ENCODE data around the gene THAP12.
A peak's percentile ranks its signal among the peaks of the same experiment; 100 is the strongest.

The THAP12 gene

DNA sequence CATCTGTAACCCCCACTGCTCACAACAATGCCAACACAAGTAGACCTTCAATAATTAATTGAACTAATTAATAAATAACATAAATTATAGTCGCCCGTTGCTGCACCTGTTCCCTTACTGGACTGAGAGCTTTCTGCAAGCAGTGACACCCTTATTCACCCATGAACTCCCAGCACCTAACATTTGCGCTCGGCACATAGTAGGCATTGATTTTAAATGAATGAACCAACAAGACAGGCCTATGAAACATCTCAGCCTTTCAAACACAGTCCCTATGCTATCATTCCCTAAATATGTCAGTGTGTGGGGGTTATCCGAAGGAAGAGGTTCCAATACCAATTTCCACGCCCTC is 1.1 kb downstream of the THAP12 start:
- FAIRE-seq (no peak), DNase-seq (ENCODE audit: low spot score) (no peak)

DNA sequence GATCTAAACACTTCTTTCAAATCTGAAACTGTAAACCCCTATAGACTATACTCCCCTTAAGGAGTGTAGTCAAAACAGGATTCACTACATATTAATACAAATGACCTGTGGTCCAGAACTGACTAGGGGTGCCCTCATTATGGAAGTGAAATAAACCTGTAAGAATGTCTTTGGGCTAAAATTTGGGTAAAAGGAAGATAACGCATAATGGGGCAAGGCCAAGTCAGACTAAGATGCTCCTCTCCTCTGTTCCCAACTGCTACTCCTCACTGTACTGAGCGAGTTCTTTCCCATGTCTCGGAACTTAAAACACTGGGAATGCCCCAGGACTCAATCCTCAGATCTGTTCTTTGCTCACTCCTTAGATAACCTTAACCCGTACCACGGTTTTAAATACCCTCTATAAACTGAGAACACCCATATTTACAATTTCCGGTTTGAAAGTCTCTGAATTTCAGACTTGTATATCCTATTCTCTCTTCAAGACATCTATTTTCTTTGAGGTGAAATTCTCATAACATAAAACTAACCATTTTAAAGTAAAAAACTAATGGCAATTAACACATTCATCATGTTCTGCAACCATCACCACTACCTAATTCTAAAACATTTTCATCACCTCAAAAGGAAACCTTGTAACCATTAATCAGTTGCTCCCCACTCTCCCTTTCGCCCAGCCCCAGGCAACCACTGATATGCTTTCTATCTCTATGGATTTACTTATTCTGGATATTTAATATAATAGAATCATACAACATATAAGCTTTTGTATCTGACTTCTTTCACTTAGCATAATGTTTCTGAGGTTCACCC is 4.0 kb downstream of the THAP12 start:
- DNase-seq (ENCODE audit: low spot score) (no peak), FAIRE-seq (no peak)

DNA sequence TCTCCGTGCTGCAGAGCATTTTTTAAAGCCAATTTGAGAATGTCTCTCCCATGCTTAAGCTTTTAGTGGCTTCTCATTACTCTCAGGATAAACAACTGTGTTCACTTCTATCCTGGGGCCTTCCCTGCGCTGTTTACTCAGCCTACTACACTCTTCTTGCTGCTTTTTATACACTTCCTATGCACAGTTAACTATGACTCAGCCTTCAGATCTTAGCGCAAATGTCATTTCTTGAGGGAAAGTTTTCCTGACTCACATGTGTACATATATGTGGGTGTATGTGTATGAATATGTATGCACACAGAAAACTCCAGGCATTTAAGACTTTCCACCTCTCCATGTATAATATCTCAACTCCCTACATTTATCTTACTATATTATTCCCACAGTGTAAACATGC is 9.8 kb downstream of the THAP12 start:
- no peak for FAIRE-seq
- DNase-seq (ENCODE audit: low spot score) = peak; percentile 45

DNA sequence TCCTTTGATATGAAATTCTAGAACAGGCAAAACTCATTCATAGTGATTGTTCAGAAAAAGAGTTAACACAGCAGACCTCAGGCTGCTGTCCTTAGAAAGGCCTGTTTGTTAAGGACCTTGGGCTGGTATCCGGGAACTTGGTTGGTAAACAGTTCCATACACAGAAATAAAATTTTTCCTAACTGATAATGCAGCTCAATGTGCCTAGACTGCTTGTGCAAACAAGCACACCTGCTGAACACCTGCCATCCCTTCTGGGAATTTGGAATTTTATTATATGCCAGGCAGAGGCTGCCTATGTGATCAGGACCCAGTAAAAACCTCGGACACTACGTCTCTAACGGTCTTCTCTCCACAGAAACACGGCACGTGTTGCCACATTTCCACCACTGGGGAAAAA is 11.5 kb downstream of the THAP12 start:
- no peak for DNase-seq (ENCODE audit: low spot score)
- FAIRE-seq = no peak

DNA sequence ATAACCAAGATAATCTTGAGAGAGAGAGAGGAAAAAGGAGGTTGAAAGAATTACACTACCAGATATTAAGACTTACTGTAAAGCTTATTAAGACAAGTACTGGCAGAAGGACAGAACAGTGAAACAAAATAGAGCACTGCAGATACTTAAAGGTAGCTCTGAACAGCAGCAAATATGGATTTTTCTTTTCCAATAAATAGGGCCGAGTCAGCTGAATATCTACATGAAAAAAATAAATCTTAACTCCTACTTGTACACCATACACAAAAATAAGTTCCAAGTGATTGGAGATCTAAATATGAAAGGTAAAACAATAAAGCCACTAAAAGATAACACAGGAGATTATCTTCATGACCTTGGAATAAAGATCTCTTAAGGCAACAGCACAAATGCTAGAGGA is 12.4 kb downstream of the THAP12 start:
- DNase-seq (ENCODE audit: low spot score) (no peak), FAIRE-seq (no peak)

DNA sequence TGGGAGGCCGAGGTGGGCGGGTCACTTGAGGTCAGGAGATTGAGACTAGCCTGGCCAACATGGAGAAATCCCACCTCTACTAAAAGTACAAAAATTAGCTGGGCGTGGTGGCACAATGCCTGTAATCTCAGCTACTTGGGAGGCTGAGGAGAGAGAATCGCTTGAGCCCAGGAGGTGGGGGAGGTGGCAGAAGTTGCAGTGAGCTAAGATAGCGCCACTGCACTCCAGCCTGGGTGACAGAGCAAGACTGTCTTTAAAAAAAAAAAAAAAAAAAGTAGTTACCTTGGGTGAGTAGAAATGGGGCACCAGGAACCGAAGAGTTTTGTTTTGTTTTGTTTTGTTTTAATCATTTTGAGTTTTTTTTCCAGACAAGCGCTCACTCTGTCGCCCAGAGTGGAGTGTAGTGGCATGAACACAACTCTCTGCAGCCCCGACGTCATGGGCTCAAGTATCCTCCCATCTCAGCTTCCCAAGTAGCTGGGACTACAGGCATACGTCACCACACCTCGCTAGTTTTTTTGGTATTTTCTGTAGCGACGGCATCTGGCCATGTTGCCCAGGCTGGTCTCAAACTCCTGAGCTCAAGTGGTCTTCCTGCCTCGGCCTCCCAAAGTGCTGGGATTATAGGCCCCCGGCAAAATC is 15.8 kb downstream of the THAP12 start:
- FAIRE-seq (no peak), DNase-seq (ENCODE audit: low spot score) (no peak)

DNA sequence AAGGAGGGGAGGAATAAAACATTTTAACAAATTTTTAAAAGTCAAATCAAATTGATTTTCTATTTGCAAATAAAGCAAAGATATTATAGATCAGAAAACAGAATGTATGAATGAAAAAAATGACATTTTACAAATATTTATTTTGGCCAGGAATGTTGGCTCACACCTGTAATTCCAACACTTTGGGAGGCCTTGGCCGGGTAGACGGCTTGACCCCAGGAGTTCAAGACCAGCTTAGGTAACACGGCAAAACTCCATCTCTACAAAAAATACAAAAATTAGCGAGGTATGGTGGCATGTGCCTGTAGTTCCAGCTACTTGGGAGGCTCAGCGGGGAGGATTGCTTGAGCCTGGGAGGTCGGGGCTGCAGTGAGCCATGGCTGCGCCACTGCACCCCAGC is 18.2 kb downstream of the THAP12 start:
- DNase-seq (ENCODE audit: low spot score) (no peak), FAIRE-seq (no peak)

DNA sequence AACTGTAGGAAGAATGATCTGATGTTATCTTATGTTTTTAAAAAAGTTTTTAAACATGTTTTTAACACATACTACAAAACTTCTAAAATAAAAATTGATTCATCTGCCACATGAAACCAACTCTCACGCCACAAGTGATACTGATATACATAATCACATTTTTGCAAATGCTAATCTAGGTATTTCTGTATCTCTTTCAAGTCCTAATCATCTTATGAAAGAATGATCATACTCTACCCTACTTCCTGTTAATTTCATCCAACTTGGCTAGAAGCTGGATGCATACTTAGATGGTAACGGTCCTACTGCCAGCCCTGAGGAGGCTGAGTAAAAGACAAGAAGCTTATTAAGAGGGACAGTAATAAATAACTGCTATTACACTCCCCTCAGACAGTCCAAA is 19.2 kb downstream of the THAP12 start:
- DNase-seq (ENCODE audit: low spot score) (no peak), FAIRE-seq (no peak)

DNA sequence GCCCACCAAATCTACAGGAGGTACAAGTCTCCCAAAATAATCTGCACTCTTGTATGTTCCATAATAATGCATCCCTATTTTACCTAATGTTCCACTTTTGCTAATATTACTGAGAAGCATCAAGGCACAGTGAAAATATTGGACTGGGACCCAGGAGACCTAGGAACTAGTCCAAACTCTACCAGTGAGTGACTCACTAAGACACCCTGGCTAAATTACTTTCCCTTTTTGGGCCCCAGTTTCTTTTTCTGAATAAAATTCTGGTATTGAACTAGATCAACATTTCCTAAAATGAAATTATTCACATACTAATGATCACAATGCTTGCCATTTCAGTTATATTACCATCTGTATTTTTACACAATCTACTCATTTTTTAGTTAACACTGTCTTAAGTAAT is 19.6 kb downstream of the THAP12 start:
- FAIRE-seq = no peak
- no peak for DNase-seq (ENCODE audit: low spot score)

DNA sequence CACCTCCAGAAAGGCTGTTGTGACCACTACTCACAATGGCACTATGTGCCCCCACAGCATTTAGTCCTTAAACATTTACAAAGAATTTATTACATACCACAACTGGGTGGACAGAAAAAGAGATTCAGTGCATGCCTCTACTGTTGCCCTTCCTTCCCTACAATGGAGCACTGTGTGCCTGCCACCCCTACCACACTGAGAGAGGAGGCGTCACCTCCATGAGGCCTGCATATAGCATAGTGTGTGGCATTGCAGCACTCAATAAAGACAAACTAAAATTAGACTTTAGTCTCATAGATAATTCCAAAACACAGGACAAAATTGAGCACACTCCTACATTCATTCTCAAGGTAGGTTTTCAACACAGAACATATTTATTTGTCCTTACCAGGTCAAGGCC is 25.8 kb downstream of the THAP12 start:
- DNase-seq (ENCODE audit: low spot score) (no peak), FAIRE-seq (no peak)

DNA sequence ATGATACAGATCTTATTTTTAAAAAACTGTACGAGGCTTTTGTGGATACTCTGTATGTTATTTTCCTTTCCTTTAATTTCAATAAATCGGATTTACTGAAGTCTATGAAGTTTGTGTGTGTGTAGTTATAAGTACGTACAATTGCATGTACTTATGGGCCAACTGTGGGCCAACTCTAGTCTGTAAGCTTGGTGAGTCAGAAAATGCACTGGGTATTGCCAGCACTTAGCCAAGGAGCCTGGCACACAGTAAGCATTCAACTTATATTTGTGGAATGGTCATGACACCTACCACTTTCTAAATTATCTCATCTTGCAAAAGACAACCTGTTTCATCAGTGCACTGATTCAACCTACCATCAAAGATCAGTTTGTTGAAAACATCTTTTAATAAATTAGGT is 32.6 kb downstream of the THAP12 start:
- DNase-seq (ENCODE audit: low spot score) (no peak), FAIRE-seq (no peak)

DNA sequence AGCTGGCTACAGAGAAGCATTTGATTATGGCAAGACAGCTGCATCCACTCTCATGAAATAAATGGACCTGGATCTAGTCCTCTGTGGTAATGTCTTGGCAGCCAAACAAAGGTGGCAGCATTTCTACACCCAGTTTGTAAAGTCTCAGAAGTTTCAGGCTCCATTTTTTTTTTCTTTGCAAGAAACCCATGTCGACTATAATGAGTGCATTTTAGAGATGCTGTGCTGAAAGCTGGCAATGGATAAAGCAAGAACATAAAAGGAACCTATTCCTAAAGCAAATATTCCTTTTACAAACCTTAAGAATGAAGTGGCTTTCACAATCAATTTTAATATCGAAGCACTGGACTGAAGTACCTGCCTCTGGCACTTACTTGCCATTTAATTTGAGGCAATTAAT is 33.5 kb downstream of the THAP12 start:
- DNase-seq (ENCODE audit: low spot score) (no peak), FAIRE-seq (no peak)

DNA sequence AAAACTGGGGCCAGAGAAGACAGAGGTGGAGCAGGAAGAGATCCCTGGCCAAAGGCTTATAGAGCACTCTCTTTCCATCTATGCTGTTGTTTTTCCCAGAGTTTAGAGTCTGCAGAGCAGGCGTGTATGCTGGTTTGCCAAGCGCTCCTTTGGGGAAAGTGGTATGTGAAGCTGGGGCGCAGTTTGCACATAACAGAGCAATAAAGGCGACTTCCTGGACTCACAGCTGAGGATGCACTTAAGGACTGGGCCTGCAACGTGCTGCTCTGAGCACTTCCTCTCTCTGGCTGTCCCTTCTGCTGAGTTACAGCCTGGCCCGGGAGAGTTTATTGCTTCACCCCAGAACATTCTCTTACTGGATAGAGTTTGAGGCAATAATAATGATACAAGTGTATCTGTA is 41.7 kb downstream of the THAP12 start:
- DNase-seq (ENCODE audit: low spot score) (no peak), FAIRE-seq (no peak)

DNA sequence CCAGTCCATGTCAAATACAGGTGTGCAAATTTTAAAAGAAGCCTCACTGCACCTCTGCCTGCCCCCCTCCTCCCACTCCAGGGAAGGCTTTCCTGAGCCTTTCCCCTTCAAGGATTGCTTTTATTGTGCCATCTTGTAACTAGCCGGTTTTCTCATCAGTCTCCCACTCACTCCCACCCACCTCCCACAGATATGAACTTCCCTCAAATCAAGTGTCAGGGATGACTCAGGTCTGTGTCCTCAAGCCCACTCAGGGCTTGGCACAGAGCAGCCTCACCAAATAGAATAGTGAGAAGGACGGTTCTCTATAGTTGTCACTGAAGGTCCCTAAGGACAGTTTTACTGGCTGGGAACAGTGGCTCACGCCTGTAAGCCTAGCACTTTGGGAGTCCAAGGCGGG is 43.0 kb downstream of the THAP12 start:
- DNase-seq (ENCODE audit: low spot score) = no peak
- FAIRE-seq = no peak

DNA sequence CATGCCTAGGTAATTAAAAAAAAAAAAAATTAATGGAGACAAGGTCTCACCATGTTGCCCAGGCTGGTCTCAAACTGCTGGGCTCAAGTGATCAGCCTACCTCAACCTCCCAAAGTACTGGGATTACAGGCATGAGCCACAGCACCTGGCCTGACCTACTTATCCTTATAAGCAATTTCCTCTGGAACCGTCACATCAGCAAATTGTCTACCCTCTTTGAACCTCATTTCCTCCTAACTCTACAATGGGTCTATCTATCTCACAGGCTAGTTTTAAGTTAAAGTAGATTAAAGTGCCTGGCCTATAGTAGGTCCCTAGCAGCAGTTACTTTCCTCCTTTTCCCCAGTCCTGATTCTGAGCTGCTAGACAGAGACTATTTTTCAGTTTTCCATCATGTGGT is 43.5 kb downstream of the THAP12 start:
- FAIRE-seq = no peak
- DNase-seq (ENCODE audit: low spot score) = no peak

DNA sequence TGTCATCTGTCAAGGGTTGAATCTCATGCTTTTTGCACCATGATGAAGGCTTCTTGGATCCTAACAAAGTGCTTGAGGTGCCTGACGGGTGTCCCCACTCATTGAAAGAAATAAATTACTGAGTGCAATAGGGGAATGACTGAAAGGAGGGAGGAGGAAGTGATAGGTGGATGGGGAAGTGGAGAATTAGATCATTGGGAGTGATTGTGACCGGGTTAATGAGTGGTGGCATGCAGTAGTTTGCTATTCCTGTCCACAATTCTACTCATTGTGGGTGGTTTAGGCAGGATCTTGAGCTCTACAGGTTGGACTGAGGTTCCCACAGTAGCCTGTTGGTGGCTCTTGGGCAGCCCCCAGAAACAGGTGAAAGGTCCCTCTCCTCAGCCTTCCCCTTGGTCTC is 44.3 kb downstream of the THAP12 start:
- FAIRE-seq (no peak), DNase-seq (ENCODE audit: low spot score) (no peak)

DNA sequence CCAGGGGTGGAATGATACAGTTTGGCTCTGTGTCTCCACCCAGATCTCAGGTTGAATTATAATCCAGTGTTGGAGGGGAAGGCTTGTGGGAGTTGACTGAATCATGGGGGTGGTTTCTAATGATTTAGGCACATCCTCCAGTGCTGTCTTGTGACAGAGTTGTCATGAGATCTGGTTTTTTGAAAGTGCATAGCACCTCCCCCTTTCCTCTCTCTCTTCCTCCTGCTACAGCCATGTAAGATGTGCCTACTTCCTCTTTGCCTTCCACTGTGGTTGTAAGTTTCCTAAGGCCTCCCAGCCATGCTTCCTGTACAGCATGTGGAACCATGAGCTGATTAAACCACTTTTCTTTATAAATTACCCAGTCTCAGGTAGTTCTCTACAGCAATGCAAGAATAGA is 45.1 kb downstream of the THAP12 start:
- no peak for FAIRE-seq
- no peak for DNase-seq (ENCODE audit: low spot score)

DNA sequence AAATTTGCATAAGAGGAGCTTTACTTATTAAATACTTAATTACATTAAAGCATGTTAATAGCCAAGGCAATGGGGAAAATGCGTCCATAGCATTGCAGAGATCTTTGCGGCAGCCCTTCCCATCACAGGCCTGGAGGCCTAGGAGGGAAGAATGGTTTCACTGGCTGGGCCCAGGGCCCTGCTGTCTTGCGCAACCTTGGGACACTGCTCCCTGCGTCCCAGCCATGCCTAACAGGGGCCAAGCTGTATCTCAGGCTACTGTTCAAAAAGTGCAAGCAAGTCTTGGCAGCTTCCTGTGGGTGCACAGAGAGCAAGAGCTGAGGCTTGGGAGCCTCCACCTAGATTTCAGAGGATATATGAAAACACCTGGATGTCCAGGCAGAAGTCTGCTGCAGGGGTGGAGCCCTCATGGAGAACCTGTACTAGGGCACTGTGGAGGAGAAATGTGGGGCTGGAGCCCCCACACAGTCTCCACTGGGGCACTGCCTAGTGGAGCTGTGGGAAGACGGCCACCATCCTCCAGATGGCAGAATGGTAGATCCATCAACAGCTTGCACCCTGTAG is 46.0 kb downstream of the THAP12 start:
- FAIRE-seq (no peak), DNase-seq (ENCODE audit: low spot score) (no peak)

DNA sequence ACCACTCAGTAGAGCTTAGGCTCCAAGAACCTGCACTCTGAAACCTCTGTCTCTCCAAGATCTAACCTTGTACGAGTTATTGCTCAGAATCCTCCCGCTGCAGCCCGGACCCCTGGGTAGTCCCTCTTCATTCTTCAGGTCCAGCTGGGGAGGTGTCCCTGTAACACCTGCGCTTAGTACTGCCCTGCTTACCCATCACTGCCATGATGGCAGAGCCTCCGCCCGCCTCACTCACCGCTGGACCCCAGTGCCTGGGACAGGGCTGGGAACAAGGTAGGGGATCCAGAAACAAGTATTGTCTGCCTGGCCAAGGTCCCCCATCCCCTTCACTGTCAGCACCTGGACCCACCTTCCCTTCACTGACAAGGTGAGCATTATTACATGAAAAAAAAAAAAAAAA is 50.3 kb downstream of the THAP12 start:
- FAIRE-seq (no peak), DNase-seq (ENCODE audit: low spot score) (no peak)

DNA sequence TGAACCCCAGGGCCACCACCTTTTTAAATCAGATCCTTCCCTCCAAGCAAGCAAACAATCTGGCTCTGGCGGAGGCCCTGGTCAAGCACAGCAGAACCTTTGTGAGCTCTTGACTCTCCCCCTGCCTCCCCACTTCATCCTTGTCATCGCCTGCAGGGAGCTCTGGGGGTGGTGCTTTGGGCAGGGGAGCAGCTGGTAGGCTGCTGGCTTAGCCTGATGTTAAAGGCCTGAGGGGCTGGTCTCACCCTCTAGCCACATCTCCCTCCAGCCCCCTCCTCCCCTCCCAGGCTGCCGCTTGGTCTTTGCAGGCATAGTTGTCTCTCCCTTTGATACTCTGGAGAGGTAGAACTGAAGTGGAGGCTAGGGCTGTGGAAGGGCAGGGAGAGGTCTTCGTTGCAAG is 50.9 kb downstream of the THAP12 start:
- no peak for DNase-seq (ENCODE audit: low spot score)
- FAIRE-seq = no peak

DNA sequence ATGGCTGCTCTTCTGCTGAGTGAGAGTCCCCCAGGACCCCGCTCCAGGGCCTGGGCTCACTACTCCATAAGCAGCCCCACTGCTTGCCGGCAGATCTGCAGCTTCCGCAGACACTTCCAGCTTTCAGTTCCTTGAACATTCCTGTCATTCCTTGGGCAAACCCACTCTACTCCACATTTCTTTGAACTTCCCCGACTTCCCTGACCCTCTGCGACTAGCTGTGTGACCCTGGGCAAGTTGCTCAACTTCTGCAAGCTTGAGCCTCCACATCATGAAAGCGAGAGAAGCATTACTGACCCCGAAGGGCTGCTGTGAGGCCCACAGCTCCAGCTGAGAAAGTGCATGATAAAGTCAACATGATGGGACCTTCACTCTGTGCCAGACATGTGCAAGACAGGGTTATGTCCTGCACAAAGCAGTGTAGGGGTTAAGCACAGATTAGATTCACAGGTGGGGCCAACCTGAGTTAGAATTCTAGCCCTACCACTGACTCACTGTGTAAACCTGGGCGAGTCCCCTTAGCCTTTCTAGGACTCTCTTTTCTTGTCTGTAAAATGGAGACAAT is 51.8 kb downstream of the THAP12 start:
- FAIRE-seq (no peak), DNase-seq (ENCODE audit: low spot score) (no peak)

DNA sequence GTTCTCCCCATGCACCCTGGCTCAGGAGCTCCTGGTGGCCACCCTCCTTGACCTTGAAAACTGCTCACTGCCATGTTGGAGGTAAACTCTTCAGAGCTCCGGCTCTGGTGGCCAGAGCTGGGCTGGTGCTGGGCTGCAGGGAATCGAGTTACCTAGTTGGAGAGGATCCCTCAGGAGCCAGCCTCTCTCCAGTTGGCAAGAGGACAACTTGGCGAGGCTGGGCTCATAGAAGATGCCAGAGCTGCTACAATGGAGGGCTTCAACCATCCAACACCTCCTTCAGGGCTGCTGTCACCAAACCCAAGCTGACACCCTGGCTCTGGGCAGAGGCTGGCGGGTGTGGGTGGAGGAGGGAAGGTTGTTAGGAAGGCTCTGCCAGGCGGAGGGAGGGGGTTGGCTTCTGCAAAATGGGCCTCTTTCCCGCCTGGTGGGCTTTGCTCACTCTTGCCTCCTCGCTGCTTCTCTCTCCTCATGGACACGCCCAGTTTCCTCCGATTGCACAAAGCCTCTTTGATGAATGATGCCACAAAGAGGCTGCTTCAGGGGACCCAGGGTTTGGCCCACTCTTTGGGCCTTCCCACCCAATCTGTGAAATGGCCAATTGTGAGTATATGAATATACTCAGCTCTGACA is 53.1 kb downstream of the THAP12 start:
- DNase-seq (ENCODE audit: low spot score) = no peak
- FAIRE-seq = no peak

Measured in RCC 7860 (cell line).